ENCODE data around the gene STARD5. TPM values are rescaled to one million over a fixed set of nuclear protein-coding genes. Genes with fewer than 3 reads are reported as not detected.
"Not testable (repeated sequence)": the region's sequence is repeated elsewhere in the genome, so short reads cannot be mapped to it uniquely, and the experiment has no call there.

Gene STARD5
- total RNA-seq, 3 donors from 2014 or later (not counting 1 experiment from before 2014, with no cell fraction given), result 4.7 to 6.6 (median 6.3) TPM

DNA sequence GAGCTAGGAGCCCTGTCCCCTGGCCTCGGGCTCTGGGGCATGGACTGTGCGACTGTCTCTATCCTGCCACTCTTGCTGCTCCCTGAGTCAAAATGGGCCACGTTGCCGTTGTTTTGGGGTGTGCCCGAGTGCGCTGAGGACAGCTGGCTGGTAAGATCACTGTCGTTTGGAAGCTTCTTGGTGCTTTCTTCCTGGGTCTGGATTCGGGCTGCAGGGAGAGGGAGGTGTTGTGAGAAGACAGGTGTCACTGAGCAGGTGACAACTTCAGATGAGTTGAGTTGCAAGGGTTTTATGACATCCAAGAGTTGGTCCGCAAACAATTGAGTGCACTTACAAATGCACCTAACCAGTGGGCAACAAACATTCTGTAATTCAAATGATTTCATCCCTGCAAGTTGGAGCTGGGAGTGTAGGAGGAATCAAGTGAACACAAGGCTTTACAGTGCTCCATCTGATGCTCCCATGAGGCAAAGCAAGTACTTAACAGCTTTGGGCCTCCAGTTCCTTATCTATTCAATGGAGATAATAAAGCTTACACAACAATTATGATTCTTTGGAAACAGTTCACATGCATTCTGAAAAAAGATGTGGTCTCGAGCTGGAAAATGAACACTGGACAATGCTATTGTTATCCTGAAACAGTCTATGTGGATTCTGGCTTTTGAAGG, 11.0 kb upstream of the STARD5 start:
- Mint-ChIP-seq H3K4me3 (no peak overlapping the region), H3K27me3 (ENCODE audit: low read depth in 2 of 2) (no peaks in the 10 kb centered on the region), H3K36me3 (no peaks in the 10 kb centered on the region), H3K4me1 (no peaks in the 10 kb centered on the region), H3K27ac (no peak overlapping the region), H3K9me3 (no peaks in the 10 kb centered on the region)
- TF ChIP-seq, protein P1, sequence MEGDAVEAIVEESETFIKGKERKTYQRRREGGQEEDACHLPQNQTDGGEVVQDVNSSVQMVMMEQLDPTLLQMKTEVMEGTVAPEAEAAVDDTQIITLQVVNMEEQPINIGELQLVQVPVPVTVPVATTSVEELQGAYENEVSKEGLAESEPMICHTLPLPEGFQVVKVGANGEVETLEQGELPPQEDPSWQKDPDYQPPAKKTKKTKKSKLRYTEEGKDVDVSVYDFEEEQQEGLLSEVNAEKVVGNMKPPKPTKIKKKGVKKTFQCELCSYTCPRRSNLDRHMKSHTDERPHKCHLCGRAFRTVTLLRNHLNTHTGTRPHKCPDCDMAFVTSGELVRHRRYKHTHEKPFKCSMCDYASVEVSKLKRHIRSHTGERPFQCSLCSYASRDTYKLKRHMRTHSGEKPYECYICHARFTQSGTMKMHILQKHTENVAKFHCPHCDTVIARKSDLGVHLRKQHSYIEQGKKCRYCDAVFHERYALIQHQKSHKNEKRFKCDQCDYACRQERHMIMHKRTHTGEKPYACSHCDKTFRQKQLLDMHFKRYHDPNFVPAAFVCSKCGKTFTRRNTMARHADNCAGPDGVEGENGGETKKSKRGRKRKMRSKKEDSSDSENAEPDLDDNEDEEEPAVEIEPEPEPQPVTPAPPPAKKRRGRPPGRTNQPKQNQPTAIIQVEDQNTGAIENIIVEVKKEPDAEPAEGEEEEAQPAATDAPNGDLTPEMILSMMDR (IDR thresholded peaks at IDR 0.05), result no peak
- no peak for ATAC-seq
- Histone ChIP-seq H3K36me3 (ENCODE audit: control insufficient read depth, insufficient read depth, low read length) (no peaks in the 10 kb centered on the region), H3K4me3 (ENCODE audit: low read length) (no peak overlapping the region), H3K4me1 (ENCODE audit: control insufficient read depth, insufficient read depth, low read length) (peaks cover 4% of the 10 kb centered on the region), H3K27ac (ENCODE audit: low read length) (no peak overlapping the region), H3K27me3 (ENCODE audit: control insufficient read depth, insufficient read depth, low read length) (no peaks in the 10 kb centered on the region), H3K9me3 (ENCODE audit: control insufficient read depth, insufficient read depth, low read length) (no peaks in the 10 kb centered on the region)
- 90% methylated on average over 10 of the region's 10 CpGs for WGBS (ENCODE audit: insufficient coverage)
- intact Hi-C loops (cut with micrococcal nuclease), result no loop called here
- no peak for DNase-seq

DNA sequence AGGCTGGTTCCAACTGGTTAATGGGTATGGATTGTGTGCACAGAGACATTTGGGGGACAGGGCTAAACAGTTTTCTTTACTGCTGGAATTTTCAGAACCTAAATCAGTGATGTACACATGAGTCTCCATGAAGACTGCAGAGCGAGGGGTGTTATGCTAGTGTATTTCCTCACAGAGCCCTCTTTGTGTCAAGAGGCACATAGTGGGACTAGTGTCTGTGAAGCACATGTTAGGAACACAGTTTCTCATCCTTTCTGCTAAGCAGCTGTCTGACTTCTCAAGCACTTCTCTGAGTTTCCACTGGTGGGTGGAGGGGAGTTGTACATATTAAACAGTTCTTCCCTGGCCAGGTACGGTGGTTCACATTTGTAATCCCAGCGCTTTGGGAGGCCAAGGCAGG, 9.4 kb upstream of the STARD5 start:
- H3K27me3 Mint-ChIP-seq (ENCODE audit: low read depth in 2 of 2), result no peaks in the 10 kb centered on the region
- no peaks in the 10 kb centered on the region for H3K9me3 Mint-ChIP-seq
- no peak overlapping the region for H3K4me3 Mint-ChIP-seq
- TF ChIP-seq, protein P1 (IDR thresholded peaks at IDR 0.05), result no peak
- ATAC-seq, result no peak
- H3K9me3 ChIP-seq (ENCODE audit: control insufficient read depth, insufficient read depth, low read length), result no peaks in the 10 kb centered on the region
- H3K36me3 Mint-ChIP-seq, result no peaks in the 10 kb centered on the region
- H3K4me1 ChIP-seq (ENCODE audit: control insufficient read depth, insufficient read depth, low read length), result peaks cover 1% of the 10 kb centered on the region
- H3K27ac Mint-ChIP-seq, result no peak overlapping the region
- H3K27me3 ChIP-seq (ENCODE audit: control insufficient read depth, insufficient read depth, low read length), result no peaks in the 10 kb centered on the region
- WGBS (ENCODE audit: insufficient coverage), result 95% methylated on average over 3 of the region's 3 CpGs
- no peaks in the 10 kb centered on the region for H3K36me3 ChIP-seq (ENCODE audit: control insufficient read depth, insufficient read depth, low read length)
- DNase-seq, result no peak
- H3K4me1 Mint-ChIP-seq, result no peaks in the 10 kb centered on the region
- intact Hi-C loops (cut with micrococcal nuclease), result no loop called here
- no peak overlapping the region for H3K4me3 ChIP-seq (ENCODE audit: low read length)
- H3K27ac ChIP-seq (ENCODE audit: low read length), result no peak overlapping the region

DNA sequence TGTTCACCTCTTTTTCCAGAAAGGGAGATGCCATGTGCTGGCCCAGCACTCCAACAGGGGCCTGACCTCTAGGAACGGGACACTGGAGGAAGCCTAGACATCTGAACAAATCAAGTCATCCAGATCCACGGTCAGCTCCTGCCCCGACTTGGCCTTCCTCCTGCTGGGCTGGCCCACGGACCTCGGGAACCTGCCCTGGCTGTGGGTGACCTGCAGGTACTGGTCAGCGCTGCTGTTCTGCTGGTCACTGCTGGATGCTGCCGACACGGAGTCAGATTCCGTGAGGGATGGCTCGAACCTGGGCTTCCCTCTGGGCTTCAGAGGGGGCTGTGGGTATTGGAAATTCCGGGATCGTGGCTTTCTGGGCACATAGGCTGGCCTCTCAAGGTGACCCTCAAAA, 8.4 kb upstream of the STARD5 start:
- Mint-ChIP-seq H3K27me3 (ENCODE audit: low read depth in 2 of 2) (no peaks in the 10 kb centered on the region), H3K4me1 (no peaks in the 10 kb centered on the region), H3K27ac (no peak overlapping the region), H3K9me3 (no peaks in the 10 kb centered on the region), H3K4me3 (no peak overlapping the region), H3K36me3 (no peaks in the 10 kb centered on the region)
- Histone ChIP-seq H3K4me3 (ENCODE audit: low read length) (no peak overlapping the region), H3K27ac (ENCODE audit: low read length) (no peak overlapping the region), H3K4me1 (ENCODE audit: control insufficient read depth, insufficient read depth, low read length) (no peaks in the 10 kb centered on the region), H3K9me3 (ENCODE audit: control insufficient read depth, insufficient read depth, low read length) (no peaks in the 10 kb centered on the region), H3K27me3 (ENCODE audit: control insufficient read depth, insufficient read depth, low read length) (no peaks in the 10 kb centered on the region), H3K36me3 (ENCODE audit: control insufficient read depth, insufficient read depth, low read length) (no peaks in the 10 kb centered on the region)
- 97% methylated on average over 12 of the region's 12 CpGs for WGBS (ENCODE audit: insufficient coverage)
- ATAC-seq (no peak), DNase-seq (no peak)
- TF ChIP-seq, protein P1 (IDR thresholded peaks at IDR 0.05), result no peak
- intact Hi-C loops (cut with micrococcal nuclease), result no loop called here

DNA sequence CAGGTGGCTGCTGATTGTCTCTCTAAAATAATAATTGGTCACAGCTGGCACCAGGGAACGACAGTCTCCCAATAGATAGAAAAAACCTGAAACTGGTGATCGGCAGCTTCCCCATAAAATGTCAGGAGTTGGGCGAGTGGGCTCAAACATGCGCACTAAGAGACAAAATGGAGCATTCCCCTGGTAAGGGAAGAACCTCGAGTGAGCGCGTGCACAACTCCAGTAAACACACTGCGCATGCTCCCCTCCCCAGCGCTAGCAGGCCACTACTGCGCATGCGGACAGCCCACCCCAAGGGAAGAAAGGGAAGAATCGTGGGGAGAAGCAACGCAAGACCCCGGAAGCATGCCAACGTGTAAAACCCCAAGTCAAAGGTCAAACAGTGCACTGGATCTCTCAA, 7.7 kb upstream of the STARD5 start:
- ATAC-seq (no peak), DNase-seq (no peak)
- Histone ChIP-seq H3K36me3 (ENCODE audit: control insufficient read depth, insufficient read depth, low read length) (no peaks in the 10 kb centered on the region), H3K27me3 (ENCODE audit: control insufficient read depth, insufficient read depth, low read length) (no peaks in the 10 kb centered on the region), H3K4me1 (ENCODE audit: control insufficient read depth, insufficient read depth, low read length) (no peaks in the 10 kb centered on the region), H3K4me3 (ENCODE audit: low read length) (no peak overlapping the region), H3K9me3 (ENCODE audit: control insufficient read depth, insufficient read depth, low read length) (no peaks in the 10 kb centered on the region), H3K27ac (ENCODE audit: low read length) (no peak overlapping the region)
- no peaks in the 10 kb centered on the region for H3K4me1 Mint-ChIP-seq
- TF ChIP-seq, protein P1 (IDR thresholded peaks at IDR 0.05), result no peak
- 92% methylated on average over 15 of the region's 15 CpGs for WGBS (ENCODE audit: insufficient coverage)
- H3K9me3 Mint-ChIP-seq, result no peaks in the 10 kb centered on the region
- no peak overlapping the region for H3K4me3 Mint-ChIP-seq
- no peaks in the 10 kb centered on the region for H3K36me3 Mint-ChIP-seq
- H3K27me3 Mint-ChIP-seq (ENCODE audit: low read depth in 2 of 2), result no peaks in the 10 kb centered on the region
- intact Hi-C loops (cut with micrococcal nuclease), result no loop called here
- no peak overlapping the region for H3K27ac Mint-ChIP-seq

DNA sequence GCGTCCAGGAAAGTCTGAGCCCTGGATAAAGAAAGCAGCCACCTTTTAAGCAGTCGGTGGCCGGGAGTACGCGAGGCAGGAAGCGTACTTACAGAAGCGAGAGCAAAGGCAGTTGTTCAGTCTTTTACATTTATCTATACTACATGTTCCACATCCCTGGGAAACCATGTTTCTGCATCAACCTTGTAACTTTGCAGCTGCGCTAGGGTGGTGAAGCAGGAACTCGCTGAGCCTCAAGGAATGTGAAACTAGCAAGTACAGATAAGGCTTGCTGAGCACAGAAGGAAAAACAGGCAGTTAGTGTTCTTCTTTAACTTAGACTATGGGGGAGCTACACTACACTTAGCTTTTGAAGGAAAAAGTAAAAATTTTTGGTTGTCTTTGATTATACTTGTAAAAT, 7.2 kb upstream of the STARD5 start:
- H3K27ac ChIP-seq (ENCODE audit: low read length); H3K4me3 Mint-ChIP-seq; intact Hi-C loops (cut with micrococcal nuclease); H3K36me3 ChIP-seq (ENCODE audit: control insufficient read depth, insufficient read depth, low read length); H3K27ac Mint-ChIP-seq; H3K27me3 Mint-ChIP-seq (ENCODE audit: low read depth in 2 of 2); H3K4me1 Mint-ChIP-seq; ATAC-seq; H3K9me3 Mint-ChIP-seq; H3K27me3 ChIP-seq (ENCODE audit: control insufficient read depth, insufficient read depth, low read length); H3K4me3 ChIP-seq (ENCODE audit: low read length); H3K36me3 Mint-ChIP-seq; H3K4me1 ChIP-seq (ENCODE audit: control insufficient read depth, insufficient read depth, low read length); H3K9me3 ChIP-seq (ENCODE audit: control insufficient read depth, insufficient read depth, low read length); DNase-seq: not testable (repeated sequence)
- 60% methylated on average over 9 of the region's 9 CpGs for WGBS (ENCODE audit: insufficient coverage)

Measured in natural killer cell (primary cell).